HUES6 (cell line): Measurements from ENCODE around the gene SYT17.
"Not testable (repeated sequence)": the region's sequence is repeated elsewhere in the genome, so short reads cannot be mapped to it uniquely, and the experiment has no call there.

Source experiments
- H3K27ac ChIP-seq: 2 replicates; pipeline ENCODE4 v1.7.0; 2013; ENCODE audit warnings: low read depth, mild to moderate bottlenecking, low read length, inconsistent platforms
- H3K27me3 ChIP-seq: 2 replicates; pipeline ENCODE4 v1.6.1; 2013; ENCODE audit warnings: low read length; ENCODE audit not compliant: control insufficient read depth, insufficient read depth
- H3K36me3 ChIP-seq: 2 replicates; pipeline ENCODE4 v1.6.1; 2013; ENCODE audit warnings: low read length; ENCODE audit not compliant: control insufficient read depth, insufficient read depth
- H3K4me1 ChIP-seq: 2 replicates; pipeline ENCODE4 v1.6.1; 2013; ENCODE audit warnings: low read length; ENCODE audit not compliant: control insufficient read depth, insufficient read depth
- H3K4me3 ChIP-seq: 2 replicates; pipeline ENCODE4 v1.5.1; 2013; ENCODE audit warnings: low read depth, low read length
- H3K9ac ChIP-seq: one replicate; pipeline ENCODE4 v1.6.1; 2013; ENCODE audit warnings: mild to moderate bottlenecking, low read length
- H3K9me3 ChIP-seq: 2 replicates; pipeline ENCODE4 v1.6.1; 2013; ENCODE audit warnings: low read depth, low read length; ENCODE audit not compliant: control insufficient read depth, insufficient read depth

Gene SYT17

GRCh38 chr16:19187961-19188360, 19.9 kb downstream of the SYT17 start:
- not testable (repeated sequence) for H3K27me3 ChIP-seq, H3K9ac ChIP-seq, H3K36me3 ChIP-seq, H3K4me3 ChIP-seq, H3K9me3 ChIP-seq, H3K27ac ChIP-seq
- H3K4me1 ChIP-seq, result peaks cover 12% of the 10 kb centered on the region

GRCh38 chr16:19188406-19188805, 20.4 kb downstream of the SYT17 start:
- no peak overlapping the region for H3K27ac ChIP-seq
- H3K4me1 ChIP-seq, result peaks cover 12% of the 10 kb centered on the region
- H3K27me3 ChIP-seq, result no peaks in the 10 kb centered on the region
- H3K9me3 ChIP-seq, result no peaks in the 10 kb centered on the region
- no peak overlapping the region for H3K4me3 ChIP-seq
- no peaks in the 10 kb centered on the region for H3K36me3 ChIP-seq
- no peak overlapping the region for H3K9ac ChIP-seq

- H3K36me3 ChIP-seq, result no peaks in the 10 kb centered on the region
- no peaks in the 10 kb centered on the region for H3K9me3 ChIP-seq
- no peak overlapping the region for H3K4me3 ChIP-seq
- H3K27ac ChIP-seq, result no peak overlapping the region
- no peaks in the 10 kb centered on the region for H3K27me3 ChIP-seq
- H3K4me1 ChIP-seq, result no peaks in the 10 kb centered on the region; the same call in 1 of the 2 replicates
- H3K9ac ChIP-seq, result no peak overlapping the region
These were observed 24.8 kb downstream of the SYT17 start for GRCh38 chr16:19192865-19193264.

- H3K9ac ChIP-seq, result no peak overlapping the region
- H3K36me3 ChIP-seq, result no peaks in the 10 kb centered on the region
- H3K27me3 ChIP-seq, result no peaks in the 10 kb centered on the region
- no peaks in the 10 kb centered on the region for H3K9me3 ChIP-seq
- H3K27ac ChIP-seq, result no peak overlapping the region
- H3K4me3 ChIP-seq, result no peak overlapping the region
- H3K4me1 ChIP-seq, result no peaks in the 10 kb centered on the region; the same call in 1 of the 2 replicates
These were observed 28.8 kb downstream of the SYT17 start for GRCh38 chr16:19196871-19197270.

GRCh38 chr16:19203374-19203966, 35.4 kb downstream of the SYT17 start:
- Histone ChIP-seq H3K4me3 (no peak overlapping the region), H3K36me3 (no peaks in the 10 kb centered on the region), H3K9ac (no peak overlapping the region), H3K9me3 (no peaks in the 10 kb centered on the region), H3K4me1 (no peaks in the 10 kb centered on the region), H3K27ac (no peak overlapping the region), H3K27me3 (no peaks in the 10 kb centered on the region)

- Histone ChIP-seq H3K9ac (no peak overlapping the region), H3K27ac (no peak overlapping the region), H3K4me3 (no peak overlapping the region)
These were observed 42.4 kb downstream of the SYT17 start for GRCh38 chr16:19210280-19210924.

GRCh38 chr16:19210968-19211367, 42.9 kb downstream of the SYT17 start:
- H3K9ac ChIP-seq, result no peak overlapping the region
- no peak overlapping the region for H3K4me3 ChIP-seq
- H3K27me3 ChIP-seq, result no peaks in the 10 kb centered on the region
- peaks cover 9% of the 10 kb centered on the region for H3K4me1 ChIP-seq
- H3K9me3 ChIP-seq, result peaks cover 10% of the 10 kb centered on the region
- H3K36me3 ChIP-seq, result no peaks in the 10 kb centered on the region
- H3K27ac ChIP-seq, result no peak overlapping the region

More at GRCh38 chr16:19210280-19210924, 42.4 kb downstream of the SYT17 start:
- Histone ChIP-seq H3K36me3 (no peaks in the 10 kb centered on the region), H3K9me3 (peaks cover 8% of the 10 kb centered on the region), H3K27me3 (no peaks in the 10 kb centered on the region), H3K4me1 (peaks cover 9% of the 10 kb centered on the region)

- no peak overlapping the region for H3K9ac ChIP-seq
- no peak overlapping the region for H3K4me3 ChIP-seq
- no peaks in the 10 kb centered on the region for H3K36me3 ChIP-seq
- no peaks in the 10 kb centered on the region for H3K27me3 ChIP-seq
- no peak overlapping the region for H3K27ac ChIP-seq
- H3K4me1 ChIP-seq, result peaks cover 9% of the 10 kb centered on the region
- peaks cover 10% of the 10 kb centered on the region for H3K9me3 ChIP-seq
These were observed 44.0 kb downstream of the SYT17 start for GRCh38 chr16:19212059-19212458.

- Histone ChIP-seq H3K9me3 (peaks cover 10% of the 10 kb centered on the region), H3K9ac (no peak overlapping the region), H3K27me3 (no peaks in the 10 kb centered on the region), H3K4me1 (peaks cover 9% of the 10 kb centered on the region), H3K27ac (no peak overlapping the region), H3K4me3 (no peak overlapping the region), H3K36me3 (no peaks in the 10 kb centered on the region)
These were observed 45.8 kb downstream of the SYT17 start for GRCh38 chr16:19213885-19214284.

GRCh38 chr16:19215705-19216104, 47.7 kb downstream of the SYT17 start:
- Histone ChIP-seq H3K4me3 (no peak overlapping the region), H3K9me3 (peaks cover 10% of the 10 kb centered on the region), H3K27ac (no peak overlapping the region), H3K9ac (no peak overlapping the region), H3K36me3 (no peaks in the 10 kb centered on the region), H3K4me1 (peaks cover 3% of the 10 kb centered on the region; the same call in 1 of the 2 replicates), H3K27me3 (no peaks in the 10 kb centered on the region)

- H3K4me3 ChIP-seq, result no peak overlapping the region
- 0 out of 2 replicates have a peak, but pooled peaks cover 2% of the 10 kb centered on the region for H3K9me3 ChIP-seq
- no peak overlapping the region for H3K9ac ChIP-seq
- H3K36me3 ChIP-seq, result no peaks in the 10 kb centered on the region
- no peaks in the 10 kb centered on the region for H3K4me1 ChIP-seq
- H3K27me3 ChIP-seq, result no peaks in the 10 kb centered on the region
- H3K27ac ChIP-seq, result no peak overlapping the region
These were observed 50.5 kb downstream of the SYT17 start for GRCh38 chr16:19218581-19218980.
